Right lobe of liver (tissue), 6 donors: ENCODE data around the gene PITPNC1. TPM values are rescaled to one million over a fixed set of nuclear protein-coding genes. Genes with fewer than 3 reads are reported as not detected.
A peak's percentile ranks its signal among the peaks of the same experiment; 100 is the strongest.

Experiments used
- ATAC-seq, 4 donors: fragments of 200-7000 bp; cut with Tn5 transposase; one replicate each; pipeline ENCODE4 v1.9.1; 2020; ENCODE audit warnings: mild to moderate bottlenecking in 4 of 4, moderate library complexity in 4 of 4
- DNase-seq, 3 donors: peaks; one replicate each; pipeline ENCODE4 v3.0.0-alpha.2; 2020
- H3K27ac ChIP-seq, 3 donors: fragments of 200-600 bp; one replicate each; pipeline ENCODE4 v1.8.0; 2022
- H3K27me3 ChIP-seq, 2 donors: fragments of 200-600 bp; one replicate each; pipeline ENCODE4 v1.8.0; 2022
- H3K36me3 ChIP-seq, 4 donors: fragments of 200-600 bp; sonication (generic) in 1 of 4; one replicate each; pipeline versions ENCODE4 v1.5.1 to v1.8.0; 2017 to 2022; ENCODE audit warnings: control low read depth in 1 of 4
- H3K4me1 ChIP-seq, 4 donors: fragments of 200-600 bp; sonication (generic) in 1 of 4; one replicate each; pipeline versions ENCODE4 v1.5.1 to v1.8.0; 2017 to 2022; ENCODE audit warnings: control low read depth in 1 of 4
- H3K4me3 ChIP-seq, 3 donors: fragments of 200-600 bp; one replicate each; pipeline ENCODE4 v1.8.0; 2022
- H3K9me3 ChIP-seq, 4 donors: fragments of 200-600 bp; sonication (generic) in 1 of 4; one replicate each; pipeline versions ENCODE4 v1.5.1 to v1.8.0; 2017 to 2022; ENCODE audit warnings: control low read depth in 1 of 4
- CTCF ChIP-seq, 4 donors: fragments of 200-600 bp in 3 of 4; fragments of 450-650 bp in 1 of 4; IDR thresholded peaks; one replicate each; pipeline versions ENCODE4 v1.5.1 to v1.8.0; 2016 to 2022; ENCODE audit warnings: antibody characterized with exemption in 4 of 4, mild to moderate bottlenecking in 2 of 4
- POLR2A ChIP-seq: fragments of 450-650 bp; IDR thresholded peaks from one replicate; pipeline ENCODE4 v1.6.1; 2017; ENCODE audit warnings: antibody characterized with exemption, mild to moderate bottlenecking
- WGBS: methylation state at CpG from one replicate; pipeline ENCODE4 v1.1.6; 2018; ENCODE audit warnings: low coverage, low lambda C conversion rate; ENCODE audit not compliant: insufficient coverage; ENCODE audit errors: missing lambda C conversion rate; 5-methylcytosine and 5-hydroxymethylcytosine counted together
- intact Hi-C, 2 donors: fragments of 100-400 bp; cut with DNase I; formaldehyde crosslinking; loops; one replicate each; pipeline versions ENCODE4 v1.11.2 to v1.14.1; 2022
- total RNA-seq, 6 experiments: library from RNA; depleted of rRNA in 2 of 6; stranded (reverse); fragments of >200 nt in 2 of 6; fragmentation: NEBNext Ultra II Directional in 3 of 6; extraction: Animal tissue kit (Norgen Biotek cat#: 25700) in 3 of 6; gene quantifications; one replicate each; pipeline versions ENCODE4 v1.1.0 to v1.2.4, GENCODE V29; 2016 to 2023
- donor health status: DM: no; HTN: yes; CAD: no.
- donor health status: DM: no; HTN: no; CAD: no.
- donor health status: DM: no; HTN: no; CAD: no.
- donor health status: DM: no; HTN: yes; CAD: no.
- donor health status: DM: no; HTN: yes; CAD: no.

The PITPNC1 gene
- total RNA-seq, 6 experiments from 2014 or later = 4.7 to 13.0 (median 7.4) TPM

DNA sequence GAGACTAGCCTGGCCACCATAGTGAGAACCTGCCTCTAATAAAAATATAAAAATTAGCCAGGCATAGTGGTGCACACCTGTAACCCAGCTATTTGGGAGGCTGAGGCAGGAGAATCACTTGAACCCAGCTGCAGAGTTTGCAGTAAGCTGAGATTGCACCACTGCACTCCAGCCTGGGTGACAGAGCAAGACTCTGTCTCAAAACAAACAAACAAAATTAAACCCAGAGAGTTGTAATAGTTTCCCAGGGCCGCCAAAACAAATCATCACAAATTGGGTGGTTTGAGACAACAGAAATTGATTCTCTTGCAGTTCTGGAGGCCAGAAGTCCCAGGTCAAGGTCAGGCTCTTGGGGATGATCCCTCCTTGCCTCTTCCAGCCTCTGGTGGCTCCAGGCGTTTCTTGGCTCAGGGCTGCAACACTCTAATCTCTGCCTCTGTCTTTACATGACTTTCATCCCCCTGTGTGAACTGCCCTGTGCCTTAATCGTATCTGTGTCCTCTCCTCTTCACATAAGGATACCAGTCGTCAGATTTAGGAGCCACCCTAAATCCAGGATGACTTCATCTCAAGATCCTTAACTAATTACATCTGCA is 240.3 kb downstream of the PITPNC1 start:
- TF ChIP-seq CTCF (IDR thresholded peaks at IDR 0.05) (no peak), POLR2A (no peak)

DNA sequence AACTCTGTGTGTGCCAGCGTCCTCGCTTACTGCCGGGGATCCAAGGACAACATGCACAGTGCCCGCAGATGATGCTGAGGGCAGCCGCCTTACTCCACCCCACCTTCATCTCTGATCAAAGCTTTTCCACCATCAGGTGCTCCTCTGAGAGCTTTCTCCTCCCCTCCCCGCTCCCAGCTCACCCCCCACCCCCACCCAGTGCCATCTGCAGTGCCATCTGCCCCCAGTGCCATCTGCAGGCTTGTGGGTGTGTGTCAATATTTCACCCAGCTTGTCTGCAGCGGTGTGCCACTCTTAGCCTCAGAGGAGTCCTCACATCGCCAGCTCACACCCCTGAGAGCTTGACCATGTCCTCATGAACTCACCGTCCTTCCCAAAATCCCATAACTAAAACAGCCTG is 242.5 kb downstream of the PITPNC1 start:
- WGBS = 100% methylated on average over 7 of the region's 9 CpGs
- Histone ChIP-seq H3K4me3 (no peak overlapping the region), H3K9me3 (no peaks in the 10 kb centered on the region), H3K4me1 (peaks cover 0 to 8% (median 0%) of the 10 kb centered on the region in 4 donors), H3K36me3 (no peaks in the 10 kb centered on the region), H3K27ac (no peak overlapping the region), H3K27me3 (no peaks in the 10 kb centered on the region)
- DNase-seq (no peak), ATAC-seq (no peak)
- TF ChIP-seq CTCF (IDR thresholded peaks at IDR 0.05) (no peak), POLR2A (no peak)
- intact Hi-C loops = no loop called here

More for the DNA sequence above, 240.3 kb downstream of the PITPNC1 start:
- no peaks in the 10 kb centered on the region for H3K27me3 ChIP-seq
- intact Hi-C loops = no loop called here
- ATAC-seq (peak; percentile 19 to 76 (median 45)), DNase-seq (no peak)
- H3K4me1 ChIP-seq = peaks cover 0 to 8% (median 0%) of the 10 kb centered on the region in 4 donors
- H3K4me3 ChIP-seq = no peak overlapping the region
- no peak overlapping the region for H3K27ac ChIP-seq
- no peaks in the 10 kb centered on the region for H3K9me3 ChIP-seq
- H3K36me3 ChIP-seq = no peaks in the 10 kb centered on the region
- 50% methylated on average over 4 of the region's 4 CpGs for WGBS

DNA sequence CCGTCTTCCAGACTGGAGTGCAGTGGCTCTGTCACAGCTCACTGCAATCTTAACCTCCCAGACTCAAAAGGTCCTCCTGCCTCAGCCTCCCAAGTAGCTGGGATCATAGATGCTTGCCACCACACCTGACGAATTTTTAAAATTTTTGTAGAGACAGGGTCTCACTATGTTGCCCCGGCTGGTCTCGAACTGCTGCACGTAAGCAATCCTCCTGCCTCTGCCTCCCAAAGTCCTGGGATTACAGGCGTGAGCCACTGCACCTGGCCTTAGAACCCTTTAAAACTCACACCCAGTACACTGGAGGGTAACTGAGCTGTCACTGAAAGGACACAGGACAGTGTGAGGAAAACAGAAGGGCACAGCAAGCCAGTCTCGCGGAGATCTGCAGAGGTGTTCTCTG is 243.0 kb downstream of the PITPNC1 start:
- Histone ChIP-seq H3K27me3 (no peaks in the 10 kb centered on the region), H3K9me3 (no peaks in the 10 kb centered on the region), H3K36me3 (no peaks in the 10 kb centered on the region), H3K27ac (no peak overlapping the region), H3K4me3 (no peak overlapping the region), H3K4me1 (peaks cover 0 to 8% (median 0%) of the 10 kb centered on the region in 4 donors)
- TF ChIP-seq CTCF (IDR thresholded peaks at IDR 0.05) (no peak), POLR2A (no peak)
- no peak for ATAC-seq
- intact Hi-C loops = no loop called here
- 91% methylated on average over 6 of the region's 8 CpGs for WGBS
- DNase-seq = no peak

GRCh38 chr17:67620636-67621035 is 243.6 kb downstream of the PITPNC1 start:
- no peaks in the 10 kb centered on the region for H3K36me3 ChIP-seq
- DNase-seq (no peak), ATAC-seq (peak in 1 of 4 donors; percentile 12)
- no peaks in the 10 kb centered on the region for H3K27me3 ChIP-seq
- peaks cover 0 to 8% (median 0%) of the 10 kb centered on the region in 4 donors for H3K4me1 ChIP-seq
- 91% methylated on average over 5 of the region's 8 CpGs for WGBS
- TF ChIP-seq CTCF (IDR thresholded peaks at IDR 0.05) (no peak), POLR2A (no peak)
- H3K4me3 ChIP-seq = no peak overlapping the region
- H3K27ac ChIP-seq = no peak overlapping the region
- intact Hi-C loops = no loop called here
- H3K9me3 ChIP-seq = no peaks in the 10 kb centered on the region
